OCI-LY1 (cell line): ENCODE results near the gene MRO.

Experiments used
- EZH2 ChIP-seq: fragments of 200-600 bp; sonication (generic), shearing (Covaris generic); IDR thresholded peaks from 2 replicates; pipeline ENCODE4 v1.8.0; 2017; ENCODE audit warnings: borderline replicate concordance, mixed run types, mild to moderate bottlenecking, antibody characterized with exemption, low read length, moderate library complexity, mixed read lengths
- TF ChIP-seq, protein P1 (sequence below): fragments of 200-600 bp; sonication (generic), shearing (Covaris generic); IDR thresholded peaks from 2 replicates; pipeline ENCODE4 v1.5.1; 2017; ENCODE audit warnings: mild to moderate bottlenecking, antibody characterized with exemption, low read length, moderate library complexity, mixed read lengths

DNA sequence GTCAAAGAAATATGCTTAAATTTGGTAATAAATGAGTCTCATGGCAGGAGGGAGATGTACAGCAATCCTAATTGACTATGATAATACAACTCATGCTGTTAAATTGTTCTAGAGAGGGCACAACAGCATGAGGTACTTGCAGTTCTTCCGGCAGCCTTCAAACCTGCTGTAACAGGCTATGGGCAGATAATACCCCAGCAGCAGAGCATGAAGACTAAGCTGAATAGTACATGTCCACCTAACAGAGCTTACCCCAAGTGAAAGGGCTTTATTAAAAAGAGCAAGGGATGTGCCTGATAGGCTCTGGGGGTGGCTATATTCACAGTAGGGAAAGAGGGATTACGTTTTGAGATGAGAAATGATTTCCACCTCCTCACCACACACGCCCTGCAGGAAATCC lies 28.9 kb downstream of the MRO start:
- TF ChIP-seq, protein P1, sequence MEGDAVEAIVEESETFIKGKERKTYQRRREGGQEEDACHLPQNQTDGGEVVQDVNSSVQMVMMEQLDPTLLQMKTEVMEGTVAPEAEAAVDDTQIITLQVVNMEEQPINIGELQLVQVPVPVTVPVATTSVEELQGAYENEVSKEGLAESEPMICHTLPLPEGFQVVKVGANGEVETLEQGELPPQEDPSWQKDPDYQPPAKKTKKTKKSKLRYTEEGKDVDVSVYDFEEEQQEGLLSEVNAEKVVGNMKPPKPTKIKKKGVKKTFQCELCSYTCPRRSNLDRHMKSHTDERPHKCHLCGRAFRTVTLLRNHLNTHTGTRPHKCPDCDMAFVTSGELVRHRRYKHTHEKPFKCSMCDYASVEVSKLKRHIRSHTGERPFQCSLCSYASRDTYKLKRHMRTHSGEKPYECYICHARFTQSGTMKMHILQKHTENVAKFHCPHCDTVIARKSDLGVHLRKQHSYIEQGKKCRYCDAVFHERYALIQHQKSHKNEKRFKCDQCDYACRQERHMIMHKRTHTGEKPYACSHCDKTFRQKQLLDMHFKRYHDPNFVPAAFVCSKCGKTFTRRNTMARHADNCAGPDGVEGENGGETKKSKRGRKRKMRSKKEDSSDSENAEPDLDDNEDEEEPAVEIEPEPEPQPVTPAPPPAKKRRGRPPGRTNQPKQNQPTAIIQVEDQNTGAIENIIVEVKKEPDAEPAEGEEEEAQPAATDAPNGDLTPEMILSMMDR, result no peak
- no peak for TF ChIP-seq EZH2
